GM18502 (cell line): ENCODE results near the gene TBC1D9.

Source experiments
- ATAC-seq: cut with Tn5 transposase; IDR thresholded peaks from one replicate; pipeline ENCODE4 v1.9.1; 2021; ENCODE audit warnings: mild to moderate bottlenecking; ENCODE audit not compliant: unreplicated experiment, poor library complexity

The TBC1D9 gene

DNA sequence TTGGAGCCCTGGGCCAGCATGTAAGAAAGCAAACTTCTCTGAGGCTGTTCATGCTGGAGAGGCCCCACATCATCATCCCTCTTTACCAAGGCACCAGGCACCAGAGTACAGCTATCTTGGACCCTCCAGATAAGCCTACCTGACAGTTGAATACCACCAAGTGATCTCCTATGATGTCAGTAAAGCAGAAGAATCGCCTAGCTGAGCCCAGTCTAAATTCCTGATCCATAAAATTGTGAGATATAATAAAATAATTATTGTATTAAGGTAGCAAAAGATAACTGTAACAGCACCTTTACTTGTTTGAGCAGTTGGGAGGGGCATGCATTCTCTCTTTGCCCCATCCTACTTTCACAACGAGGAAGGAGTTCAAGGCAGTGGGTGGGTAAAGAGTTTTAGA, 184.6 kb downstream of the TBC1D9 start:
- ATAC-seq, result no peak
